Measurements from ENCODE around the gene BPHL. TPM values are rescaled to one million over a fixed set of nuclear protein-coding genes. Genes with fewer than 3 reads are reported as not detected.
"Not testable (repeated sequence)": the region's sequence is repeated elsewhere in the genome, so short reads cannot be mapped to it uniquely, and the experiment has no call there.

The BPHL gene
- total RNA-seq, 2 experiments from 2014 or later, result 9.7 to 20.9 TPM

DNA sequence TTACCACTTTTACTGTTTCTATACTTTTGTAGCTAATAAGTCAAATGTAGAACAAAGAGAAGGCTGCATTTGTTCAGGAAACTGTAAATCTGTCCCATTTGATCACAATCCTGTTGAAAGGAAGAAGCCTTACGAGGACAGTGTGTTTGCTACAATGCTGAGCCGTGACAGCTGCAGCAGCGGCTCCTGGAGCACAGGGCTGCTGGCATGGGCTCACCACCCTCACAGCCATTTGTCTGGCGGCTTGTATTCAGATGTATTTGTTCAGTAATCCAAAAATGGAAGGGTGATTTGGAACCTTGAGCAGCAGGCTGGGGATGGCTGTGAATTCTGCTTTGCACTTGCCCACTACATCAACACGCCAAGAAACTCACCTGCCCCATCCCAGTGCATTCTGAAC lies 33.2 kb downstream of the BPHL start:
- Histone ChIP-seq H3K9me2 (ENCODE audit: insufficient read depth, low read length) (no peaks in the 10 kb centered on the region), H3K79me2 (ENCODE audit: insufficient read depth, low read depth, low read length) (no peaks in the 10 kb centered on the region), H3K4me1 (ENCODE audit: insufficient read depth, low read length, poor library complexity, severe bottlenecking) (peaks cover 29% of the 10 kb centered on the region), H4K20me1 (ENCODE audit: insufficient read depth, low read length) (no peaks in the 10 kb centered on the region), H3K4me3 (ENCODE audit: low read depth, low read length, poor library complexity, severe bottlenecking) (no peak overlapping the region), H3K27ac (ENCODE audit: low read depth, low read length, poor library complexity, severe bottlenecking) (peak overlapping the region; percentile 75), H3K4me2 (ENCODE audit: low read length) (peak overlapping the region; percentile 73), H3K36me3 (ENCODE audit: insufficient read depth, low read length) (peaks cover 5% of the 10 kb centered on the region; the same call in 1 of the 2 replicates), H3K9me3 (ENCODE audit: low read length) (no peaks in the 10 kb centered on the region), H2AFZ (ENCODE audit: low read length) (peak overlapping the region; percentile 28; the same call in 1 of the 2 replicates)
- intact Hi-C loops (cut with micrococcal nuclease; ENCODE audit: unreplicated experiment), result loop anchor here (2.0 kb wide), 2 partner anchors 13 to 99 kb away; no protein-coding TSS in a partner anchor
- POLR2A ChIA-PET, result interaction anchor here (0.6 to 2.4 kb wide), 5 partner anchors 11 to 92 kb away, joined by 3 to 10 read pairs (median 3); no protein-coding TSS in a partner anchor
- CTCF ChIA-PET (ENCODE audit: unreplicated experiment), result interaction anchor here (2.1 kb wide), 1 partner anchor 11 kb away, joined by 7 read pairs; no protein-coding TSS in a partner anchor
- no peak for DNase-seq (ENCODE audit: low spot score)
- TF ChIP-seq, protein P1, sequence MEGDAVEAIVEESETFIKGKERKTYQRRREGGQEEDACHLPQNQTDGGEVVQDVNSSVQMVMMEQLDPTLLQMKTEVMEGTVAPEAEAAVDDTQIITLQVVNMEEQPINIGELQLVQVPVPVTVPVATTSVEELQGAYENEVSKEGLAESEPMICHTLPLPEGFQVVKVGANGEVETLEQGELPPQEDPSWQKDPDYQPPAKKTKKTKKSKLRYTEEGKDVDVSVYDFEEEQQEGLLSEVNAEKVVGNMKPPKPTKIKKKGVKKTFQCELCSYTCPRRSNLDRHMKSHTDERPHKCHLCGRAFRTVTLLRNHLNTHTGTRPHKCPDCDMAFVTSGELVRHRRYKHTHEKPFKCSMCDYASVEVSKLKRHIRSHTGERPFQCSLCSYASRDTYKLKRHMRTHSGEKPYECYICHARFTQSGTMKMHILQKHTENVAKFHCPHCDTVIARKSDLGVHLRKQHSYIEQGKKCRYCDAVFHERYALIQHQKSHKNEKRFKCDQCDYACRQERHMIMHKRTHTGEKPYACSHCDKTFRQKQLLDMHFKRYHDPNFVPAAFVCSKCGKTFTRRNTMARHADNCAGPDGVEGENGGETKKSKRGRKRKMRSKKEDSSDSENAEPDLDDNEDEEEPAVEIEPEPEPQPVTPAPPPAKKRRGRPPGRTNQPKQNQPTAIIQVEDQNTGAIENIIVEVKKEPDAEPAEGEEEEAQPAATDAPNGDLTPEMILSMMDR (conservative IDR thresholded peaks at IDR 0.05; ENCODE audit: low read length), result no peak
- TF ChIP-seq EZH2phosphoT487 (IDR thresholded peaks at IDR 0.05; ENCODE audit: borderline replicate concordance, low read depth, low read length), result no peak
- BruUV-seq (replicated peaks), result no TSS peak

DNA sequence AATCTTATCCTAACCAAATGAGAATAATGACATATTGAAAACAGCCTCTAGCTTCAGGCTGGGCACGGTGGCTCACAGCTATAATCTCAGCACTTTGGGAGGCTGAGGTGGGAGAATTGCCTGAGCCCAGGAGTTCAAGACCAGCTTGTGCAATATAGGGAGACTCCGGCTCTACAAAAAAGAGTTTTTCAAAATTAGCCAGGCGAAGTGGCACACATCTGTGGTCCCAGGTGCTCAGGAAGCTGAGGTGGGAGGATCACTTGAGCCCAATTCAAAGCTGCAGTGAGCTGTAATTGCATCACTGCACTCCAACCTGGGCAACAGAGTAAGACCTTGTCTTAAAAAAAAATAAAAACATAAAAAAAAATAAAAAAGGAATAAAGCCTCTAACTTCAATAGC lies 34.2 kb downstream of the BPHL start:
- H3K9me3 ChIP-seq (ENCODE audit: low read length), result no peaks in the 10 kb centered on the region
- BruUV-seq (replicated peaks), result no TSS peak
- peak overlapping the region; percentile 75 for H3K27ac ChIP-seq (ENCODE audit: low read depth, low read length, poor library complexity, severe bottlenecking)
- H2AFZ ChIP-seq (ENCODE audit: low read length), result peak overlapping the region; percentile 28; the same call in 1 of the 2 replicates
- H3K36me3 ChIP-seq (ENCODE audit: insufficient read depth, low read length), result peaks cover 5% of the 10 kb centered on the region; the same call in 1 of the 2 replicates
- H4K20me1 ChIP-seq (ENCODE audit: insufficient read depth, low read length), result no peaks in the 10 kb centered on the region
- intact Hi-C loops (cut with micrococcal nuclease; ENCODE audit: unreplicated experiment), result loop anchor here (2.0 kb wide), 2 partner anchors 14 to 98 kb away; no protein-coding TSS in a partner anchor
- H3K4me2 ChIP-seq (ENCODE audit: low read length), result peak overlapping the region; percentile 73
- ChIA-PET CTCF (ENCODE audit: unreplicated experiment) (interaction anchor here (2.1 kb wide), 1 partner anchor 10 kb away, joined by 7 read pairs; no protein-coding TSS in a partner anchor), POLR2A (interaction anchor here (0.7 to 2.4 kb wide), 8 partner anchors 10 to 1271 kb away, joined by 3 to 10 read pairs (median 4); no protein-coding TSS in a partner anchor)
- peak; percentile 79 for DNase-seq (ENCODE audit: low spot score)
- TF ChIP-seq, protein P1 (conservative IDR thresholded peaks at IDR 0.05; ENCODE audit: low read length), result no peak
- no peak for TF ChIP-seq EZH2phosphoT487 (IDR thresholded peaks at IDR 0.05; ENCODE audit: borderline replicate concordance, low read depth, low read length)
- peak overlapping the region; percentile 25 for H3K4me3 ChIP-seq (ENCODE audit: low read depth, low read length, poor library complexity, severe bottlenecking)
- no peaks in the 10 kb centered on the region for H3K79me2 ChIP-seq (ENCODE audit: insufficient read depth, low read depth, low read length)
- H3K4me1 ChIP-seq (ENCODE audit: insufficient read depth, low read length, poor library complexity, severe bottlenecking), result peaks cover 33% of the 10 kb centered on the region
- no peaks in the 10 kb centered on the region for H3K9me2 ChIP-seq (ENCODE audit: insufficient read depth, low read length)

DNA sequence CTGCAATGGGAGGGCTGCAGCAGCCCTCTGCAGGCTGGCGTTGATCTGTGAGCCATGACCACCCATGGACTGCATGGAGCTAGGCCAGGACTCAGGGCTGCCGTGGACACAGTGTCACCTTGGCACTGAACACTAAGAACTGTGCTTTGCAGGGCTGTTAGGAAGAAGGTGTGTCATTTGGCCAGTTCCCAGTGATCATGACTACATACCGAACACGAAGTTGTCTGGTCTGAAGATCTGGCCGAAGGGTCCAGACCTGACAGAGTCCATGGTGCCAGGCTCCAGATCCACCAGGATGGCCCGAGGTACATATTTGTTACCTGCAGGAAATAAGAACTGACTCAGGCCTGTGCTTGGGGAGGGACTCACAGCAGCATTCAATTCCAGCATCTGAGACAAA lies 36.9 kb downstream of the BPHL start:
- H3K4me2 ChIP-seq (ENCODE audit: low read length); H3K36me3 ChIP-seq (ENCODE audit: insufficient read depth, low read length); H3K9me3 ChIP-seq (ENCODE audit: low read length); DNase-seq (ENCODE audit: low spot score); H2AFZ ChIP-seq (ENCODE audit: low read length); intact Hi-C loops (cut with micrococcal nuclease; ENCODE audit: unreplicated experiment); H3K79me2 ChIP-seq (ENCODE audit: insufficient read depth, low read depth, low read length); H3K9me2 ChIP-seq (ENCODE audit: insufficient read depth, low read length); H4K20me1 ChIP-seq (ENCODE audit: insufficient read depth, low read length); H3K27ac ChIP-seq (ENCODE audit: low read depth, low read length, poor library complexity, severe bottlenecking); BruUV-seq (replicated peaks); H3K4me3 ChIP-seq (ENCODE audit: low read depth, low read length, poor library complexity, severe bottlenecking): not testable (repeated sequence)
- POLR2A ChIA-PET, result interaction anchor here (1.2 kb wide), 1 partner anchor 96 kb away, joined by 3 read pairs; no protein-coding TSS in a partner anchor
- CTCF ChIA-PET (ENCODE audit: unreplicated experiment), result interaction anchor here (0.7 kb wide), 1 partner anchor 298 kb away, joined by 3 read pairs; no protein-coding TSS in a partner anchor
- peaks cover 44% of the 10 kb centered on the region for H3K4me1 ChIP-seq (ENCODE audit: insufficient read depth, low read length, poor library complexity, severe bottlenecking)

DNA sequence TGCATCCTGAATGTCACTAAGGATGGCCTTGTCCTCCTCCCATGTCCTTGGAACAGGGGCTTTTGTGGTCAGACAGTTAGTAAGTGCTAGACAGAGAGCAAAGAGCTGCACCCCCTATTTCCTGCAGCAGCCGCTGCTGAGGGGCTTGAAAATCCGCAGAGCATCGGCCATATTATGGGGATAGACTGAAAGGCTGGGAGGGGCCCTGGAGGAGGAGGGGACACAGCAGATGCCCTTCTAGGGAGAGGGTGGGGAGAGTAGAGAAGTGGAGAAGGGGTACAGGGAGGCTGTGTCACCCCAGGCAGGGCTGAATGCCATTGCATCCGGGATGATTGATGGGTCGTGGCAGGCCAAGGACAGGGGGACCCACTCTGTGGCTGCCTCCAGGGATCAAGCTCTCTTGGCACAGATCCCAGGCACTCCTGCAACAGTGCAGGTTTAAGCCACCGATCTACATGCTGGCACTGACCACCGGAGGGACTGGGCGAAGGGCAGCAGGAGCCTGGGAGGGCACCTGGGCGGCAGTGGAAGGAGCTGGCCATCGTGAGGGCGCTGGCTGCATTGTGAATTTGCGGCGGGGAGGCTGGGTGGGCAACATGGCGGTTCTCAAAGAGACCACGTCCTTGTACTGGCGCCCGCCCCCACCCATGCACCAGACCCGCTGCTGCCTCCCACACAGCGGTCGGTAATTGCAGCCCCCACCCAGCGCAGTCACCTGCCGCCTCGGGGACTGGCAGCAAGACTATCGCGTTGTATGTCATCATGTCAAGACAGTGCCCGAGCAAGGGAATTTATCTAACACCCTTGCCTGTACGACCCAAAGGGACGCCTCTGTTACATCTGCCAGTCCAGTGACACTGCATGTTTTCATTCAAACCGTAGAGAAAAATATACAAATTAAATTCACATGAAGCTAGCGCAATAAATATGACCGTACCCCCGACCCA lies 37.9 kb downstream of the BPHL start:
- peak overlapping the region; percentile 100 for H3K4me2 ChIP-seq (ENCODE audit: low read length)
- CTCF ChIA-PET (ENCODE audit: unreplicated experiment), result interaction anchor here (0.7 kb wide), 1 partner anchor 95 kb away, joined by 3 read pairs; no protein-coding TSS in a partner anchor
- peak overlapping the region; percentile 91 for H3K4me3 ChIP-seq (ENCODE audit: low read depth, low read length, poor library complexity, severe bottlenecking)
- BruUV-seq (replicated peaks); H3K9me3 ChIP-seq (ENCODE audit: low read length); H3K27ac ChIP-seq (ENCODE audit: low read depth, low read length, poor library complexity, severe bottlenecking); H3K9me2 ChIP-seq (ENCODE audit: insufficient read depth, low read length); intact Hi-C loops (cut with micrococcal nuclease; ENCODE audit: unreplicated experiment); H3K79me2 ChIP-seq (ENCODE audit: insufficient read depth, low read depth, low read length); H4K20me1 ChIP-seq (ENCODE audit: insufficient read depth, low read length); H3K36me3 ChIP-seq (ENCODE audit: insufficient read depth, low read length): not testable (repeated sequence)
- DNase-seq (ENCODE audit: low spot score), result peak; percentile 30
- peak overlapping the region; percentile 91 for H2AFZ ChIP-seq (ENCODE audit: low read length)
- POLR2A ChIA-PET, result interaction anchor here (0.5 to 1.4 kb wide), 6 partner anchors 9 to 128 kb away, joined by 3 to 7 read pairs (median 3); no protein-coding TSS in a partner anchor
- H3K4me1 ChIP-seq (ENCODE audit: insufficient read depth, low read length, poor library complexity, severe bottlenecking), result peaks cover 51% of the 10 kb centered on the region
